ENCODE results near the gene MTURN. TPM values are rescaled to one million over a fixed set of nuclear protein-coding genes. Genes with fewer than 3 reads are reported as not detected.

The MTURN gene
- total RNA-seq, result 11.5 and 15.7 TPM in 2 replicates

GRCh38 chr7:30134611-30135300, at the start of gene MTURN:
MTURN (plus strand) TSS chr7:30134986; CDS start chr7:30135137, 151 bp downstream.

Other genes with a start within 250 kb of the MTURN start
- 26.3 and 34.7 TPM in 2 replicates for gene SCRN1, start 145.2 kb upstream of the MTURN start, total RNA-seq
- gene FKBP14, start 108.3 kb upstream of the MTURN start, total RNA-seq, result 11.4 and 15.6 TPM in 2 replicates
- 6.5 and 8.3 TPM in 2 replicates for gene PLEKHA8, start 106.6 kb upstream of the MTURN start, total RNA-seq
- 11.5 and 20.0 TPM in 2 replicates for gene ZNRF2, start 149.6 kb downstream of the MTURN start, total RNA-seq